Endothelial cell of umbilical vein (primary cell): ENCODE measurements around the gene NFIA. TPM values are rescaled to one million over a fixed set of nuclear protein-coding genes. Genes with fewer than 3 reads are reported as not detected.

Experiments
- BruUV-seq: library from RNA; stranded (reverse); fragments of 400-500 nt; replicated peaks from 2 replicates; lab custom pipeline; 2021; lab: Mats Ljungman, UMichigan
- CTCF ChIA-PET: fragments of 300-600, 350-600 bp; sonication (Branson Sonifier 250); formaldehyde crosslinking; loops from one replicate; lab custom pipeline; 2021; ENCODE audit warnings: antibody characterized with exemption, inconsistent platforms; lab: Charles Lee
- POLR2A ChIA-PET: fragments of 300-600, 350-600 bp; sonication (Branson Sonifier 250); formaldehyde crosslinking; loops from one replicate; lab custom pipeline; 2021; ENCODE audit warnings: antibody characterized with exemption, inconsistent platforms; lab: Charles Lee
- DNase-seq: peaks from one replicate; pipeline ENCODE4 v3.0.0-alpha.2; 2011; ENCODE audit warnings: low read depth, low spot score
- FAIRE-seq: peaks from 2 replicates; lab custom pipeline; 2011; peaks lifted over from hg19 to GRCh38; lab: Jason Lieb, UNC
- H2AFZ ChIP-seq: 2 replicates; pipeline ENCODE4 v1.6.0; 2012; ENCODE audit warnings: low read depth, low read length, control low read depth, inconsistent platforms
- H3K27ac ChIP-seq: 2 replicates; pipeline ENCODE4 v1.5.1; 2011; ENCODE audit warnings: low read depth, mild to moderate bottlenecking, control low read depth, low read length, moderate library complexity; ENCODE audit not compliant: insufficient read depth
- H3K27me3 ChIP-seq, 2 experiments: 2 replicates each; pipeline versions ENCODE4 v1.6.0 to v1.6.1; 2011; ENCODE audit warnings: low read length in 2 of 2, mixed read lengths in 1 of 2; ENCODE audit not compliant: control insufficient read depth in 2 of 2, insufficient read depth in 2 of 2
- H3K36me3 ChIP-seq, 2 experiments: 2 replicates in 1 of 2; 3 replicates in 1 of 2; pipeline ENCODE4 v1.5.1; 2011; ENCODE audit warnings: low read length in 2 of 2, mild to moderate bottlenecking in 1 of 2, moderate library complexity in 1 of 2; ENCODE audit not compliant: control insufficient read depth in 2 of 2, insufficient read depth in 2 of 2; ENCODE audit errors: extremely low read depth in 1 of 2
- H3K4me1 ChIP-seq: 3 replicates; pipeline ENCODE4 v1.5.1; 2011; ENCODE audit warnings: mild to moderate bottlenecking, low read length; ENCODE audit not compliant: control insufficient read depth, insufficient read depth; ENCODE audit errors: extremely low read depth
- H3K4me2 ChIP-seq: 2 replicates; pipeline ENCODE4 v1.6.1; 2011; ENCODE audit warnings: low read length, control low read depth, mixed read lengths; ENCODE audit not compliant: insufficient read depth
- H3K4me3 ChIP-seq, 3 experiments: fragments of 200-600 bp in 1 of 3; sonication (generic), shearing (Covaris generic) in 1 of 3; replicated peaks in 1 of 3; 2 replicates each; pipeline ENCODE4 v1.5.1; 2011 to 2016; ENCODE audit warnings: control low read depth in 3 of 3, low read length in 3 of 3, mild to moderate bottlenecking in 2 of 3, inconsistent platforms in 1 of 3, low read depth in 1 of 3, moderate library complexity in 1 of 3; ENCODE audit not compliant: insufficient read depth in 1 of 3
- H3K79me2 ChIP-seq: 2 replicates; pipeline ENCODE4 v1.6.0; 2012; ENCODE audit warnings: low read length, inconsistent platforms; ENCODE audit not compliant: control insufficient read depth, insufficient read depth
- H3K9ac ChIP-seq: replicated peaks from 2 replicates; pipeline ENCODE3; 2011; ENCODE audit warnings: low read length, control low read depth; ENCODE audit not compliant: insufficient read depth; ENCODE audit errors: extremely low read depth
- H3K9me1 ChIP-seq: replicated peaks from 3 replicates; pipeline ENCODE4 v1.6.0; 2011; ENCODE audit warnings: mild to moderate bottlenecking, low read length; ENCODE audit not compliant: control insufficient read depth, insufficient read depth; ENCODE audit errors: extremely low read depth
- H3K9me3 ChIP-seq: replicated peaks from 2 replicates; pipeline ENCODE4 v1.5.1; 2012; ENCODE audit warnings: low read length, inconsistent platforms; ENCODE audit not compliant: control insufficient read depth, insufficient read depth
- H4K20me1 ChIP-seq: replicated peaks from 2 replicates; pipeline ENCODE3; 2011; ENCODE audit warnings: mild to moderate bottlenecking, low read length; ENCODE audit not compliant: control insufficient read depth, insufficient read depth; ENCODE audit errors: extremely low read depth
- EZH2 ChIP-seq: IDR thresholded peaks from 2 replicates; pipeline ENCODE4 v1.6.1; 2012; ENCODE audit warnings: borderline replicate concordance, low read depth, mild to moderate bottlenecking, moderate library complexity, low read length, inconsistent platforms; ENCODE audit not compliant: severe bottlenecking
- FOS ChIP-seq: IDR thresholded peaks from 2 replicates; pipeline ENCODE4 v1.6.1; 2011; ENCODE audit warnings: mild to moderate bottlenecking, low read length, moderate library complexity, borderline replicate concordance; ENCODE audit not compliant: insufficient read depth
- GATA2 ChIP-seq: IDR thresholded peaks from 2 replicates; pipeline ENCODE4 v1.7.0; 2011; ENCODE audit warnings: low read depth, mild to moderate bottlenecking, moderate library complexity, mixed read lengths, low read length; ENCODE audit not compliant: insufficient read length, insufficient read depth
- JUN ChIP-seq: IDR thresholded peaks from 2 replicates; pipeline ENCODE4 v1.6.1; 2011; ENCODE audit warnings: borderline replicate concordance, low read depth; ENCODE audit not compliant: insufficient read length, insufficient read depth
- MAX ChIP-seq: IDR thresholded peaks from 2 replicates; pipeline ENCODE4 v1.6.1; 2011; ENCODE audit not compliant: insufficient read depth, insufficient read length
- MYC ChIP-seq: IDR thresholded peaks from one replicate; pipeline ENCODE4 v1.6.1; 2011; ENCODE audit warnings: mild to moderate bottlenecking, low read depth, low read length
- POLR2A ChIP-seq: IDR thresholded peaks from 2 replicates; pipeline ENCODE4 v1.6.1; 2012; ENCODE audit warnings: low read depth, mild to moderate bottlenecking, control low read depth, low read length
- POLR2AphosphoS5 ChIP-seq: IDR thresholded peaks from 2 replicates; pipeline ENCODE4 v1.6.1; 2012; ENCODE audit warnings: low read depth, mild to moderate bottlenecking, control low read depth, low read length, moderate library complexity; ENCODE audit not compliant: insufficient read depth
- dilution Hi-C: fragments of 300-500 bp; cut with MboI; formaldehyde crosslinking; loops from one replicate; pipeline ENCODE4 v1.15.0; 2019; ENCODE audit warnings: low sequenced_read_pairs; ENCODE audit not compliant: extremely low pct_ligation_motif_present
- intact Hi-C: fragments of 100-400 bp; cut with micrococcal nuclease; formaldehyde crosslinking; loops from one replicate; pipeline ENCODE4 v1.10.0; 2022
- polyA plus RNA-seq, 4 experiments: library from polyadenylated mRNA; depleted of rRNA in 3 of 4; stranded (reverse) in 3 of 4; unstranded in 1 of 4; fragments of >200 nt; gene quantifications; 2 replicates each; pipeline versions ENCODE4 v1.2.1 to v1.2.3, GENCODE V29; 2011 to 2012; ENCODE audit warnings: missing spikeins in 1 of 4
- total RNA-seq: library from RNA; stranded (reverse); gene quantifications from 2 replicates; pipeline ENCODE4 v1.2.3, GENCODE V29; 2021
- TF ChIP-seq, protein P1 (sequence below), 2 donors: IDR thresholded peaks; 1 replicate in 1 of 2; 2 replicates in 1 of 2; pipeline ENCODE4 v1.5.1; 2011; ENCODE audit warnings: low read length in 2 of 2, mild to moderate bottlenecking in 2 of 2, moderate library complexity in 2 of 2, control low read depth in 1 of 2, inconsistent platforms in 1 of 2, low read depth in 1 of 2; ENCODE audit not compliant: insufficient read depth in 1 of 2; ENCODE audit errors: extremely low read depth in 1 of 2

The NFIA gene
- total and polyA plus RNA-seq, 2 donors (not counting 3 experiments of a cell fraction or from before 2014, with no cell fraction given) = 25.5 to 47.0 TPM

GRCh38 chr1:61420909-61421835, 338.8 kb downstream of the NFIA start:
- H3K4me1 ChIP-seq = peaks cover 27% of the 10 kb centered on the region
- POLR2A ChIA-PET = no interaction called here
- H3K79me2 ChIP-seq = no peaks in the 10 kb centered on the region
- H3K36me3 ChIP-seq = peaks cover 2% of the 10 kb centered on the region in 2 experiments
- dilution Hi-C loops = no loop called here
- no peaks in the 10 kb centered on the region for H4K20me1 ChIP-seq
- no peaks in the 10 kb centered on the region for H3K27me3 ChIP-seq
- no peak overlapping the region for H3K27ac ChIP-seq
- H3K9ac ChIP-seq = no peak overlapping the region
- no peaks in the 10 kb centered on the region for H3K9me1 ChIP-seq
- no peaks in the 10 kb centered on the region for H3K9me3 ChIP-seq
- intact Hi-C loops = no loop called here
- no TSS peak for BruUV-seq
- H3K4me2 ChIP-seq = no peak overlapping the region
- no peak for DNase-seq
- no peak overlapping the region for H2AFZ ChIP-seq
- CTCF ChIA-PET = interaction anchor here (2.0 kb wide), 1 partner anchor 9 kb away, joined by 5 read pairs; no protein-coding TSS in a partner anchor
- no peak for FAIRE-seq
- H3K4me3 ChIP-seq = no peak overlapping the region
- TF ChIP-seq POLR2AphosphoS5 (no peak), MYC (no peak), JUN (no peak), POLR2A (no peak), EZH2 (no peak), FOS (no peak), GATA2 (no peak), MAX (no peak)
- TF ChIP-seq, protein P1, sequence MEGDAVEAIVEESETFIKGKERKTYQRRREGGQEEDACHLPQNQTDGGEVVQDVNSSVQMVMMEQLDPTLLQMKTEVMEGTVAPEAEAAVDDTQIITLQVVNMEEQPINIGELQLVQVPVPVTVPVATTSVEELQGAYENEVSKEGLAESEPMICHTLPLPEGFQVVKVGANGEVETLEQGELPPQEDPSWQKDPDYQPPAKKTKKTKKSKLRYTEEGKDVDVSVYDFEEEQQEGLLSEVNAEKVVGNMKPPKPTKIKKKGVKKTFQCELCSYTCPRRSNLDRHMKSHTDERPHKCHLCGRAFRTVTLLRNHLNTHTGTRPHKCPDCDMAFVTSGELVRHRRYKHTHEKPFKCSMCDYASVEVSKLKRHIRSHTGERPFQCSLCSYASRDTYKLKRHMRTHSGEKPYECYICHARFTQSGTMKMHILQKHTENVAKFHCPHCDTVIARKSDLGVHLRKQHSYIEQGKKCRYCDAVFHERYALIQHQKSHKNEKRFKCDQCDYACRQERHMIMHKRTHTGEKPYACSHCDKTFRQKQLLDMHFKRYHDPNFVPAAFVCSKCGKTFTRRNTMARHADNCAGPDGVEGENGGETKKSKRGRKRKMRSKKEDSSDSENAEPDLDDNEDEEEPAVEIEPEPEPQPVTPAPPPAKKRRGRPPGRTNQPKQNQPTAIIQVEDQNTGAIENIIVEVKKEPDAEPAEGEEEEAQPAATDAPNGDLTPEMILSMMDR (IDR thresholded peaks at IDR 0.05; ENCODE audit: extremely low read depth in 1 of 2, insufficient read depth in 1 of 2, low read depth in 1 of 2, low read length in 2 of 2) = no peak
